ENCODE results near the gene FUCA1. TPM values are rescaled to one million over a fixed set of nuclear protein-coding genes. Genes with fewer than 3 reads are reported as not detected.
A peak's percentile ranks its signal among the peaks of the same experiment; 100 is the strongest.
"Not testable (repeated sequence)": the region's sequence is repeated elsewhere in the genome, so short reads cannot be mapped to it uniquely, and the experiment has no call there.

Gene FUCA1
- 10 to 100 TPM; 17.0 to 19.9 TPM for total RNA-seq
- long read RNA-seq, transcript FUCA1-201 (8 exons, 2,047 nt) = major isoform, 47 of 47 reads
- long read RNA-seq, partial matches to known transcripts = 0 of 47 reads
- long read RNA-seq, other reads (novel, unspliced or antisense) = 0 of 47 reads

- peak; percentile 99 for ATAC-seq
- intact Hi-C loops (cut with DNase I) = loop anchor here in 1 of 2 donors (5.0 kb wide), 2 partner anchors 61 to 96 kb away; no protein-coding TSS in a partner anchor
- peak; percentile 92 for DNase-seq
Observed at GRCh38 chr1:23867895-23868556, at the start of gene FUCA1. TSS of gene FUCA1 (minus strand) at chr1:23868290. CDS start at chr1:23868286, 4 bp downstream.

GRCh38 chr1:23916209-23917131, 48.4 kb upstream of the FUCA1 start:
- ATAC-seq (peak; percentile 84 to 88), DNase-seq (peak; percentile 61)
- intact Hi-C loops (cut with DNase I) = loop anchor here in 1 of 2 donors (5.0 kb wide), 1 partner anchor 144 kb away; no protein-coding TSS in a partner anchor

- ATAC-seq (no peak), DNase-seq (no peak)
- intact Hi-C loops (cut with DNase I) = loop anchor here in 1 of 2 donors (5.0 kb wide), 1 partner anchor 143 kb away; no protein-coding TSS in a partner anchor
Observed at GRCh38 chr1:23915466-23915865, 47.4 kb upstream of the FUCA1 start.

GRCh38 chr1:23914921-23915320, 46.8 kb upstream of the FUCA1 start:
- intact Hi-C loops (cut with DNase I) = loop anchor here in 1 of 2 donors (5.0 kb wide), 1 partner anchor 143 kb away; no protein-coding TSS in a partner anchor
- ATAC-seq (no peak), DNase-seq (no peak)

- ATAC-seq (no peak), DNase-seq (no peak)
Observed at GRCh38 chr1:23913212-23913880, 45.3 kb upstream of the FUCA1 start, which contains the start of gene CNR2. TSS of gene CNR2 (minus strand) at chr1:23913362. CDS start at chr1:23875617, 37,745 bp downstream.

GRCh38 chr1:23911921-23912320, 43.8 kb upstream of the FUCA1 start:
- DNase-seq = no peak
- no peak for ATAC-seq
- intact Hi-C loops (cut with DNase I) = no loop called here

More at GRCh38 chr1:23913212-23913880, 45.3 kb upstream of the FUCA1 start, which contains the start of gene CNR2:
- intact Hi-C loops (cut with DNase I) = no loop called here

- DNase-seq (no peak), ATAC-seq (no peak)
- intact Hi-C loops (cut with DNase I) = no loop called here
Observed at GRCh38 chr1:23910553-23911246, 42.6 kb upstream of the FUCA1 start.

GRCh38 chr1:23910144-23910543, 42.1 kb upstream of the FUCA1 start:
- ATAC-seq = no peak
- intact Hi-C loops (cut with DNase I) = no loop called here
- DNase-seq = no peak

GRCh38 chr1:23909412-23909811, 41.3 kb upstream of the FUCA1 start:
- intact Hi-C loops (cut with DNase I) = no loop called here
- no peak for DNase-seq
- no peak for ATAC-seq

- ATAC-seq = peak; percentile 57 to 71
- DNase-seq = no peak
- intact Hi-C loops (cut with DNase I) = no loop called here
Observed at GRCh38 chr1:23908453-23909341, 40.6 kb upstream of the FUCA1 start.

- DNase-seq (no peak), ATAC-seq (no peak)
- intact Hi-C loops (cut with DNase I) = no loop called here
Observed at GRCh38 chr1:23906731-23907130, 38.6 kb upstream of the FUCA1 start.

- ATAC-seq (no peak), DNase-seq (no peak)
- intact Hi-C loops (cut with DNase I) = no loop called here
Observed at GRCh38 chr1:23905461-23906025, 37.5 kb upstream of the FUCA1 start.

GRCh38 chr1:23904748-23905357, 36.8 kb upstream of the FUCA1 start:
- intact Hi-C loops (cut with DNase I) = no loop called here
- ATAC-seq = no peak
- no peak for DNase-seq

GRCh38 chr1:23903754-23904153, 35.7 kb upstream of the FUCA1 start:
- intact Hi-C loops (cut with DNase I) = no loop called here
- no peak for ATAC-seq
- DNase-seq = no peak

GRCh38 chr1:23902321-23903278, 34.5 kb upstream of the FUCA1 start:
- peak; percentile 23 for DNase-seq
- intact Hi-C loops (cut with DNase I) = no loop called here
- ATAC-seq = peak; percentile 72 to 78

GRCh38 chr1:23900017-23900416, 31.9 kb upstream of the FUCA1 start:
- DNase-seq; intact Hi-C loops (cut with DNase I); ATAC-seq: not testable (repeated sequence)
